ENCODE measurements around the gene TRAF4.

TRAF4 gene

GRCh38 chr17:28719021-28719433 lies 24.8 kb upstream of the TRAF4 start:
- TF ChIP-seq POLR2AphosphoS5 (IDR thresholded peaks at IDR 0.05; ENCODE audit: low read depth, low read length): no peak
- TF ChIP-seq REST (IDR thresholded peaks at IDR 0.05; ENCODE audit: insufficient read depth in 1 of 2, low read depth in 2 of 2, low read length in 2 of 2): no peak
- no peak for TF ChIP-seq TAF1 (IDR thresholded peaks at IDR 0.05; ENCODE audit: borderline replicate concordance, insufficient read depth, low read length)

GRCh38 chr17:28720247-28720996 lies 23.4 kb upstream of the TRAF4 start:
- TF ChIP-seq SIN3A (IDR thresholded peaks at IDR 0.05; ENCODE audit: borderline replicate concordance, insufficient read depth, low read length): no peak
- TF ChIP-seq TAF1 (IDR thresholded peaks at IDR 0.05; ENCODE audit: borderline replicate concordance, insufficient read depth, low read length): no peak
- TF ChIP-seq REST (IDR thresholded peaks at IDR 0.05; ENCODE audit: insufficient read depth in 1 of 2, low read depth in 2 of 2, low read length in 2 of 2): no peak
- no peak; the same call in 1 of the 2 replicates for TF ChIP-seq POLR2AphosphoS5 (IDR thresholded peaks at IDR 0.05; ENCODE audit: low read depth, low read length)
- TF ChIP-seq FOXP2 (optimal IDR thresholded peaks at IDR 0.05; ENCODE audit: borderline replicate concordance, extremely low read depth, extremely low read length, insufficient read depth): no peak

GRCh38 chr17:28722417-28723158 lies 21.2 kb upstream of the TRAF4 start:
- no peak for TF ChIP-seq TAF1 (IDR thresholded peaks at IDR 0.05; ENCODE audit: borderline replicate concordance, insufficient read depth, low read length)
- no peak for TF ChIP-seq FOXP2 (optimal IDR thresholded peaks at IDR 0.05; ENCODE audit: borderline replicate concordance, extremely low read depth, extremely low read length, insufficient read depth)

- TF ChIP-seq TAF1 (IDR thresholded peaks at IDR 0.05; ENCODE audit: borderline replicate concordance, insufficient read depth, low read length) (no peak), SIN3A (IDR thresholded peaks at IDR 0.05; ENCODE audit: borderline replicate concordance, insufficient read depth, low read length) (no peak), FOXP2 (optimal IDR thresholded peaks at IDR 0.05; ENCODE audit: borderline replicate concordance, extremely low read depth, extremely low read length, insufficient read depth) (no peak), POLR2AphosphoS5 (IDR thresholded peaks at IDR 0.05; ENCODE audit: low read depth, low read length) (peak; percentile 72), REST (IDR thresholded peaks at IDR 0.05; ENCODE audit: insufficient read depth in 1 of 2, low read depth in 2 of 2, low read length in 2 of 2) (no peak)
Measured at GRCh38 chr17:28723159-28723835, 20.5 kb upstream of the TRAF4 start.

- TF ChIP-seq FOXP2 (optimal IDR thresholded peaks at IDR 0.05; ENCODE audit: borderline replicate concordance, extremely low read depth, extremely low read length, insufficient read depth) (no peak), REST (IDR thresholded peaks at IDR 0.05; ENCODE audit: insufficient read depth in 1 of 2, low read depth in 2 of 2, low read length in 2 of 2) (0 out of 4 replicates have a peak, but pooled peaks of 1 of the 2 experiments have one; percentile 6)
Measured at GRCh38 chr17:28724500-28725165, 19.2 kb upstream of the TRAF4 start.

All from PFSK-1 (cell line).